H1 (cell line): ENCODE data around the gene RASGRP3. TPM values are rescaled to one million over a fixed set of nuclear protein-coding genes. Genes with fewer than 3 reads are reported as not detected.

ENCODE experiments used
- CTCF ChIA-PET: fragments of 300-600 bp; sonication (Branson Sonifier 250); formaldehyde crosslinking; loops from one replicate; lab custom pipeline; 2021; ENCODE audit not compliant: partially characterized antibody; lab: Charles Lee
- POLR2A ChIA-PET: fragments of 300-600 bp; sonication (Branson Sonifier 250); formaldehyde crosslinking; loops from one replicate; lab custom pipeline; 2021; ENCODE audit warnings: inconsistent platforms; ENCODE audit not compliant: partially characterized antibody; lab: Charles Lee
- DNase-seq, 2 experiments: peaks; one replicate each; pipeline versions ENCODE4 v3.0.0 to v3.0.0-alpha.2; 2010 to 2022; ENCODE audit warnings: low spot score in 2 of 2, low read depth in 1 of 2, mixed read lengths in 1 of 2
- FAIRE-seq: peaks from 2 replicates; lab custom pipeline; 2011; peaks lifted over from hg19 to GRCh38; lab: Jason Lieb, UNC
- H2AFZ ChIP-seq: 2 replicates; pipeline ENCODE4 v1.8.1; 2012; ENCODE audit warnings: low read length, inconsistent platforms
- H2AK5ac ChIP-seq: 2 replicates; pipeline ENCODE4 v1.6.1; 2013; ENCODE audit warnings: low read depth, low read length
- H2BK120ac ChIP-seq: replicated peaks from 2 replicates; pipeline ENCODE3; 2013; ENCODE audit warnings: low read depth, low read length, inconsistent platforms
- H2BK12ac ChIP-seq: 2 replicates; pipeline ENCODE4 v1.6.1; 2013; ENCODE audit warnings: low read depth, low read length
- H2BK15ac ChIP-seq: 2 replicates; pipeline ENCODE4 v1.6.1; 2013; ENCODE audit warnings: low read length
- H2BK20ac ChIP-seq: 2 replicates; pipeline ENCODE4 v1.6.1; 2013; ENCODE audit warnings: low read length
- H2BK5ac ChIP-seq: 2 replicates; pipeline ENCODE4 v1.6.1; 2013; ENCODE audit warnings: low read depth, low read length
- H3K14ac ChIP-seq: 2 replicates; pipeline ENCODE4 v1.6.1; 2013; ENCODE audit warnings: inconsistent platforms; ENCODE audit not compliant: insufficient read length
- H3K18ac ChIP-seq: 2 replicates; pipeline ENCODE4 v1.6.1; 2013; ENCODE audit warnings: low read length; ENCODE audit errors: extremely low read depth
- H3K23ac ChIP-seq: 2 replicates; pipeline ENCODE4 v1.6.1; 2013; ENCODE audit warnings: inconsistent platforms; ENCODE audit not compliant: insufficient read length
- H3K23me2 ChIP-seq: 2 replicates; pipeline ENCODE4 v1.6.1; 2013; ENCODE audit warnings: low read depth, low read length
- H3K27ac ChIP-seq: 2 replicates; pipeline ENCODE4 v1.6.1; 2011; ENCODE audit warnings: low read depth, low read length, inconsistent platforms
- H3K27me3 ChIP-seq, 4 experiments: replicated peaks in 1 of 4; 1 replicate in 1 of 4; 2 replicates in 3 of 4; pipeline versions ENCODE4 v1.6.1 to v1.8.1; 2011 to 2013; ENCODE audit warnings: low read length in 3 of 4, mild to moderate bottlenecking in 3 of 4, inconsistent platforms in 2 of 4, mixed read lengths in 2 of 4, moderate library complexity in 1 of 4; ENCODE audit not compliant: control insufficient read depth in 3 of 4, insufficient read depth in 3 of 4; ENCODE audit errors: extremely low read depth in 1 of 4
- H3K36me3 ChIP-seq, 4 experiments: 2 replicates each; pipeline versions ENCODE4 v1.6.1 to v1.8.1; 2011 to 2013; ENCODE audit warnings: mild to moderate bottlenecking in 4 of 4, low read length in 3 of 4, moderate library complexity in 2 of 4, control low read depth in 1 of 4, inconsistent platforms in 1 of 4; ENCODE audit not compliant: insufficient read depth in 4 of 4, control insufficient read depth in 2 of 4
- H3K4ac ChIP-seq: replicated peaks from 2 replicates; pipeline ENCODE3; 2013; ENCODE audit warnings: low read length, low read depth, mixed read lengths, inconsistent platforms; ENCODE audit not compliant: insufficient read length
- H3K4me1 ChIP-seq, 4 experiments: replicated peaks in 1 of 4; 1 replicate in 1 of 4; 2 replicates in 3 of 4; pipeline versions ENCODE4 v1.6.1 to v1.8.1; 2011 to 2013; ENCODE audit warnings: low read length in 3 of 4, inconsistent platforms in 2 of 4, mixed read lengths in 1 of 4; ENCODE audit not compliant: insufficient read depth in 4 of 4, control insufficient read depth in 3 of 4
- H3K4me2 ChIP-seq, 2 experiments: 2 replicates each; pipeline versions ENCODE4 v1.6.1 to v1.8.1; 2011 to 2013; ENCODE audit warnings: low read depth in 2 of 2, low read length in 2 of 2, control low read depth in 1 of 2, inconsistent platforms in 1 of 2, mild to moderate bottlenecking in 1 of 2; ENCODE audit not compliant: insufficient read depth in 1 of 2
- H3K4me3 ChIP-seq, 4 experiments: fragments of 200-600, 300-600 bp in 1 of 4; sonication (generic), shearing (Covaris generic), sonication (Bioruptor Twin) in 1 of 4; 2 replicates each; pipeline versions ENCODE4 v1.5.1 to v1.8.1; 2011 to 2016; ENCODE audit warnings: low read length in 4 of 4, low read depth in 3 of 4, control low read depth in 2 of 4, inconsistent platforms in 2 of 4, mild to moderate bottlenecking in 2 of 4, mixed read lengths in 1 of 4, moderate library complexity in 1 of 4; ENCODE audit not compliant: insufficient read depth in 2 of 4; ENCODE audit errors: extremely low read depth in 1 of 4
- H3K56ac ChIP-seq: replicated peaks from 2 replicates; pipeline ENCODE3; 2013; ENCODE audit warnings: low read depth, mild to moderate bottlenecking, mixed read lengths, low read length, inconsistent platforms; ENCODE audit not compliant: insufficient read length
- H3K79me1 ChIP-seq: 2 replicates; pipeline ENCODE4 v1.6.1; 2013; ENCODE audit warnings: low read depth, low read length, control low read depth
- H3K79me2 ChIP-seq, 2 experiments: 2 replicates each; pipeline versions ENCODE4 v1.6.1 to v1.8.1; 2012 to 2013; ENCODE audit warnings: low read length in 2 of 2, mild to moderate bottlenecking in 2 of 2, inconsistent platforms in 1 of 2; ENCODE audit not compliant: insufficient read depth in 2 of 2, control insufficient read depth in 1 of 2
- H3K9ac ChIP-seq, 4 experiments: replicated peaks in 1 of 4; 1 replicate in 1 of 4; 2 replicates in 3 of 4; pipeline versions ENCODE4 v1.6.1 to v1.8.1; 2011 to 2013; ENCODE audit warnings: low read depth in 3 of 4, low read length in 3 of 4, control low read depth in 2 of 4, mild to moderate bottlenecking in 2 of 4, moderate library complexity in 2 of 4, inconsistent platforms in 1 of 4; ENCODE audit errors: extremely low read depth in 1 of 4
- H3K9me3 ChIP-seq, 2 experiments: 2 replicates each; pipeline versions ENCODE4 v1.6.1 to v1.8.1; 2012 to 2013; ENCODE audit warnings: mild to moderate bottlenecking in 2 of 2, moderate library complexity in 2 of 2, control low read depth in 1 of 2, inconsistent platforms in 1 of 2, low read depth in 1 of 2, low read length in 1 of 2, mixed read lengths in 1 of 2; ENCODE audit not compliant: insufficient read depth in 2 of 2
- H4K20me1 ChIP-seq, 2 experiments: replicated peaks in 1 of 2; 2 replicates each; pipeline versions ENCODE3 to v1.8.1; 2011 to 2013; ENCODE audit warnings: inconsistent platforms in 2 of 2, low read length in 2 of 2, mild to moderate bottlenecking in 1 of 2; ENCODE audit not compliant: insufficient read depth in 2 of 2, control insufficient read depth in 1 of 2
- H4K5ac ChIP-seq: 2 replicates; pipeline ENCODE4 v1.6.1; 2013; ENCODE audit warnings: low read length, low read depth, mixed read lengths, inconsistent platforms; ENCODE audit not compliant: insufficient read length
- H4K8ac ChIP-seq: 2 replicates; pipeline ENCODE4 v1.8.0; 2013; ENCODE audit warnings: mild to moderate bottlenecking, moderate library complexity, low read length, inconsistent platforms; ENCODE audit not compliant: insufficient read depth; ENCODE audit errors: extremely low read depth
- H4K91ac ChIP-seq: replicated peaks from 2 replicates; pipeline ENCODE3; 2013; ENCODE audit warnings: low read length, mixed read lengths, inconsistent platforms; ENCODE audit not compliant: insufficient read length
- ASH2L ChIP-seq: fragments of 200-600, 300-600 bp; sonication (generic); IDR thresholded peaks from one replicate; pipeline ENCODE4 v1.7.1; 2017; ENCODE audit warnings: low read length
- SIX5 ChIP-seq: IDR thresholded peaks from 2 replicates; pipeline ENCODE4 v1.6.1; 2011; ENCODE audit warnings: mild to moderate bottlenecking, low read depth, low read length
- TCF12 ChIP-seq: IDR thresholded peaks from 2 replicates; pipeline ENCODE4 v1.6.1; 2011; ENCODE audit warnings: low read depth, mild to moderate bottlenecking, low read length
- WGBS, 2 experiments: shearing (Covaris generic) in 1 of 2; methylation state at CpG; one replicate each; pipeline versions ENCODE4 v1.1.6 to v1.1.7; 2013 to 2015; ENCODE audit warnings: low lambda C conversion rate in 2 of 2, mixed read lengths in 2 of 2, inconsistent platforms in 1 of 2, low coverage in 1 of 2, missing lambda C conversion rate in 1 of 2; ENCODE audit not compliant: insufficient replicate concordance in 2 of 2, insufficient coverage in 1 of 2, insufficient read length in 1 of 2; ENCODE audit errors: extremely low coverage in 1 of 2, missing lambda C conversion rate in 1 of 2; 5-methylcytosine and 5-hydroxymethylcytosine counted together
- polyA plus RNA-seq, 7 experiments: library from polyadenylated mRNA; depleted of rRNA in 3 of 7; stranded (reverse) in 5 of 7; unstranded in 2 of 7; fragments of >200 nt in 5 of 7; fragments of 200-250 nt in 2 of 7; gene quantifications; 1 replicate in 5 of 7; 2 replicates in 1 of 7; 4 replicates in 1 of 7; pipeline versions ENCODE4 v1.2.1 to v1.2.3, GENCODE V29; 2011 to 2013; ENCODE audit warnings: missing spikeins in 2 of 7, mixed read lengths in 2 of 7
- total RNA-seq: library from RNA; stranded (reverse); fragmentation: NEBNext Ultra II Directional; extraction: Animal tissue kit (Norgen Biotek cat#: 25700); gene quantifications from 2 replicates; pipeline ENCODE4 v1.2.1, GENCODE V29; 2021
- TF ChIP-seq, protein P1 (sequence below): IDR thresholded peaks from 2 replicates; pipeline ENCODE4 v1.6.1; 2012; ENCODE audit warnings: inconsistent platforms

The RASGRP3 gene
- total and polyA plus RNA-seq, 2 of the 8 experiments (the other 6 are each of a cell fraction or from before 2014, with no cell fraction given): 0.06 TPM; not detected in 1

DNA sequence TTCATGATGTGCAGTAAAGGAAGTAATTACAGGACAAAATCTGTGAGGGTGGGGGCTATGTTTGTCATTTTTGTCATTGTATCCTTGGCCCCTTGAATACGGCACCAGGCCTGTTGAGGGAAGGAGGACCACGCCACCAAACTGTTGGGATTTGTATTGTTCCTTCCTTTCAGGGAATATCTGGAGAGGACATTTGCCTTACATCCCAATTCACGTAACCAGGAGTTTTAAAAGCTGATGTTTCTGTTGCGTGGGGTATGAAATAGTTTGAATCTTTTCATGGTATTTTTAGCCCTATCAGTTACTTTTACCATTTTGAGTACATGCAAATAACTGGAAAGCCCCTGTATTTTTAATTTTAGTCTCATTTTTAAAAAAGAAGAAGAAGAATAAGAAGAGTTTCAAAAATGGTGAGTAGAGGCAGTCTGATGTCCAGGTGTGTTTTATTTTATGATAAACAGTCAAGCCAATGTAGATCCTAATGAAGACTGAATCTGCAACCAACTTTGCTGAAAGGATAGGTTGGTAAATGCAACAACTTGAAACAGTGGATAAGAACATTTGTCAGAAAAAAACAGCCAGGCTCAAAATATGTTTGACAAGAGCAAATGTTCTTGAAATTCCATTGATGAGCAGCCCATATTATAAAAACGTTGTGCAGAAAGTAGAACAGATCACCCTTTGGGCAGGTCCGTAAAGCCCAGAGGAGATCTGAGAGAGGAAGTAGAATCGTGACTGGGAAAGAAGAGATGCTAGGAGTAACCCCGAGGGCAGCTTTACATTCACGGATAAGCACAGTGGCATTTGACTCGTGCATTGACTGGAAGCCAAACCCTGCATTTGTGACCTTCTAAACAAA, 54.5 kb downstream of the RASGRP3 start:
- Histone ChIP-seq H3K27ac (no peak overlapping the region), H2BK120ac (no peak overlapping the region), H3K23me2 (no peaks in the 10 kb centered on the region), H2BK5ac (no peak overlapping the region), H3K79me2 (no peaks in the 10 kb centered on the region), H3K4me1 (no peaks in the 10 kb centered on the region), H2BK20ac (no peak overlapping the region), H3K9me3 (no peaks in the 10 kb centered on the region), H2AK5ac (no peak overlapping the region), H3K79me1 (no peaks in the 10 kb centered on the region), H3K14ac (no peak overlapping the region), H4K8ac (no peak overlapping the region), H2AFZ (no peak overlapping the region), H4K91ac (no peak overlapping the region), H3K9ac (no peak overlapping the region), H3K18ac (no peak overlapping the region), H3K4me3 (no peak overlapping the region), H4K5ac (no peak overlapping the region), H3K56ac (no peak overlapping the region), H3K4ac (no peak overlapping the region), H3K23ac (no peak overlapping the region), H2BK12ac (no peak overlapping the region), H3K27me3 (no peaks in the 10 kb centered on the region), H3K4me2 (no peak overlapping the region), H2BK15ac (no peak overlapping the region), H3K36me3 (no peaks in the 10 kb centered on the region), H4K20me1 (no peaks in the 10 kb centered on the region)
- 80% methylated on average over 10 of the region's 10 CpGs; no CpG with 5 or more reads in 1 of the 2 experiments for WGBS, 2 experiments
- CTCF ChIA-PET: interaction anchor here (1.0 kb wide), 1 partner anchor 44 kb away, joined by 3 read pairs; no protein-coding TSS in a partner anchor
- TF ChIP-seq, protein P1, sequence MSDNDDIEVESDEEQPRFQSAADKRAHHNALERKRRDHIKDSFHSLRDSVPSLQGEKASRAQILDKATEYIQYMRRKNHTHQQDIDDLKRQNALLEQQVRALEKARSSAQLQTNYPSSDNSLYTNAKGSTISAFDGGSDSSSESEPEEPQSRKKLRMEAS: no peak
- TF ChIP-seq ASH2L: no peak
- no peak for TF ChIP-seq TCF12
- no peak for TF ChIP-seq SIX5
- no peak for FAIRE-seq
- POLR2A ChIA-PET: no interaction called here
- no peak for DNase-seq
